GM12875 (cell line): Measurements from ENCODE around the gene LRRC61.

Source experiments
- H3K4me3 ChIP-seq: one replicate; pipeline ENCODE4 v1.5.1; 2011; ENCODE audit warnings: low read depth, low read length, control low read depth
- TF ChIP-seq, protein P1 (sequence below): IDR thresholded peaks from 2 replicates; pipeline ENCODE4 v1.5.1; 2011; ENCODE audit warnings: low read depth, mild to moderate bottlenecking, control low read depth, inconsistent platforms, low read length, moderate library complexity, borderline replicate concordance; ENCODE audit not compliant: insufficient read depth

LRRC61 gene

GRCh38 chr7:150329331-150330120 lies 6.4 kb downstream of the LRRC61 start:
- TF ChIP-seq, protein P1, sequence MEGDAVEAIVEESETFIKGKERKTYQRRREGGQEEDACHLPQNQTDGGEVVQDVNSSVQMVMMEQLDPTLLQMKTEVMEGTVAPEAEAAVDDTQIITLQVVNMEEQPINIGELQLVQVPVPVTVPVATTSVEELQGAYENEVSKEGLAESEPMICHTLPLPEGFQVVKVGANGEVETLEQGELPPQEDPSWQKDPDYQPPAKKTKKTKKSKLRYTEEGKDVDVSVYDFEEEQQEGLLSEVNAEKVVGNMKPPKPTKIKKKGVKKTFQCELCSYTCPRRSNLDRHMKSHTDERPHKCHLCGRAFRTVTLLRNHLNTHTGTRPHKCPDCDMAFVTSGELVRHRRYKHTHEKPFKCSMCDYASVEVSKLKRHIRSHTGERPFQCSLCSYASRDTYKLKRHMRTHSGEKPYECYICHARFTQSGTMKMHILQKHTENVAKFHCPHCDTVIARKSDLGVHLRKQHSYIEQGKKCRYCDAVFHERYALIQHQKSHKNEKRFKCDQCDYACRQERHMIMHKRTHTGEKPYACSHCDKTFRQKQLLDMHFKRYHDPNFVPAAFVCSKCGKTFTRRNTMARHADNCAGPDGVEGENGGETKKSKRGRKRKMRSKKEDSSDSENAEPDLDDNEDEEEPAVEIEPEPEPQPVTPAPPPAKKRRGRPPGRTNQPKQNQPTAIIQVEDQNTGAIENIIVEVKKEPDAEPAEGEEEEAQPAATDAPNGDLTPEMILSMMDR: no peak
- no peak overlapping the region for H3K4me3 ChIP-seq

DNA sequence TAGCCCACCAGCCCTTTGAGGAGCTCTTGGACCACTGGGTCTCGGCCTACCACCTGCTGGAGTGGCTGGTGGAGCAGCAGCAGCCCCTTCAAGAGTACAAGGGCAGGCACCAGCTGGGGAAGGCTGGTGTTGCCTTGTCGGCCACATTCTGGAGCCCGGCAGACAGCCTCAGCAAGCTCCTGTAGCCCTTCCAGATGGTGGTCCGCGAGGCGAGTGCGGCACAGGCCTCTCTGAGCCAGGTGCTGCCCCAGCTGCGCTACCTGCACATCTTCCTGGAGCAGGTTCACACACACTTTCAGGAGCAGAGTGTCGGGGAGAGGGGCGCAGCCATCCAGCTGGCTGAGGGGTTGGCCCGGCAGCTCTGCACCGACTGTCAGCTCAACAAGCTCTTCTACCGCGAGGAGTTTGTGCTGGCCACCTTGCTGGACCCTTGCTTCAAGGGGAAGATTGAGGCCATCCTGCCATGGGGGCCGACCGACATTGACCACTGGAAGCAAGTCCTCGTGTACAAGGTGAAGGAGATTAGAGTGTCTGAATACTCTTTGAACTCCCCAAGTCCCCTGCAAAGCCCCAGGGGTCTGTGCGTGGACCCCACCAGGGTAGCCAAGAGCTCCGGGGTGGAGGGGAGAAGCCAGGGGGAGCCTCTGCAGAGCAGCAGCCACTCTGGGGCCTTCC lies 7.2 kb downstream of the LRRC61 start:
- TF ChIP-seq, protein P1: no peak
- H3K4me3 ChIP-seq: no peak overlapping the region

GRCh38 chr7:150332852-150333635 lies 9.9 kb downstream of the LRRC61 start:
- TF ChIP-seq, protein P1: no peak
- H3K4me3 ChIP-seq: no peak overlapping the region

- TF ChIP-seq, protein P1: no peak
- H3K4me3 ChIP-seq: no peak overlapping the region
Observed at GRCh38 chr7:150333659-150334058, 10.5 kb downstream of the LRRC61 start.

DNA sequence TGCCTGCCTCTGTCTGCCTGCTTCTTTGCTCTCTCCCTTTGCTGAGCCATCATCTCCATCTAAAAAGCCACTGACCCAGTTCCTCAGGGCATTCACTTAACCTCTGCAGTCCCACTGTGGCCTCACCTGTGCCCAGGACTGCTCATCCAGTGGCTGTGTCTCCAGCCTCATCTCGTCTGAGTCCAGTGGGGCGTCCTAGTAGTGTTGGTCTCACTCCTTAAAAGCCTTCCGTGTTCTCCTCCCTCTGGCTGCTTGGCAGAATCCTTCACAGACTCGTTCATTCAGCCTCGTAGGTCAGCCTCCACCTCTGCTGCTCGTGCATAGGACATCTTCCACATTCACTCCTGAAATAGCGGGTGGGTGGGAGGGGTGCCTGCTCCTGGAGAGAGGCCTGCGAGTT lies 11.0 kb downstream of the LRRC61 start:
- TF ChIP-seq, protein P1: no peak
- no peak overlapping the region for H3K4me3 ChIP-seq

GRCh38 chr7:150335108-150335773 lies 12.1 kb downstream of the LRRC61 start:
- TF ChIP-seq, protein P1: no peak
- H3K4me3 ChIP-seq: no peak overlapping the region
